SK-N-SH treated with all-trans-retinoic acid at 6 μM for 48 hours (cell line): ENCODE data around the gene CLDN15.

Experiments used
- ESRRG ChIP-seq: fragments of 250-450 bp; sonication (Bioruptor Pico); IDR thresholded peaks from 2 replicates; pipeline ENCODE4 v1.6.1; 2021; ENCODE audit warnings: mild to moderate bottlenecking
- GLIS3 ChIP-seq: fragments of 250-450 bp; sonication (Bioruptor Pico); IDR thresholded peaks from 2 replicates; pipeline ENCODE4 v1.5.0; 2020; ENCODE audit warnings: mild to moderate bottlenecking, moderate library complexity
- PATZ1 ChIP-seq: fragments of 250-450 bp; sonication (Bioruptor Pico); IDR thresholded peaks from 2 replicates; pipeline ENCODE4 v1.8.0; 2020; ENCODE audit warnings: mild to moderate bottlenecking, moderate library complexity, borderline replicate concordance
- SNAI2 ChIP-seq: fragments of 250-450 bp; sonication (Bioruptor Pico); IDR thresholded peaks from 2 replicates; pipeline ENCODE4 v1.5.0; 2020; ENCODE audit warnings: mild to moderate bottlenecking, moderate library complexity
- TOX ChIP-seq: fragments of 250-450 bp; sonication (Bioruptor Pico); IDR thresholded peaks from 2 replicates; pipeline ENCODE4 v1.8.0; 2021; ENCODE audit warnings: mild to moderate bottlenecking, moderate library complexity, borderline replicate concordance
- TSHZ2 ChIP-seq: fragments of 250-450 bp; sonication (Bioruptor Pico); IDR thresholded peaks from 2 replicates; pipeline ENCODE4 v1.5.0; 2020; ENCODE audit warnings: mild to moderate bottlenecking, moderate library complexity
- ZFP3 ChIP-seq: fragments of 250-450 bp; sonication (Bioruptor Pico); IDR thresholded peaks from 2 replicates; pipeline ENCODE4 v1.5.0; 2020; ENCODE audit warnings: mild to moderate bottlenecking, moderate library complexity
- ZFP30 ChIP-seq: fragments of 450-650 bp; formaldehyde crosslinking; IDR thresholded peaks from 2 replicates; pipeline ENCODE4 v1.5.0; 2022; ENCODE audit warnings: mild to moderate bottlenecking, moderate library complexity
- ZNF70 ChIP-seq: fragments of 450-650 bp; formaldehyde crosslinking; IDR thresholded peaks from 2 replicates; pipeline ENCODE4 v1.5.0; 2020; ENCODE audit warnings: mild to moderate bottlenecking, moderate library complexity
- TF ChIP-seq, protein P1 (sequence below): fragments of 250-450 bp; sonication (Bioruptor Pico); IDR thresholded peaks from 2 replicates; pipeline ENCODE4 v1.5.1; 2020; ENCODE audit warnings: low read depth, mild to moderate bottlenecking, moderate library complexity

GRCh38 chr7:101277155-101277554 lies 39.6 kb upstream of the CLDN15 start:
- TF ChIP-seq ZFP30 = no peak
- TF ChIP-seq TSHZ2 (CRISPR knock-in tag) = no peak
- TF ChIP-seq, protein P1, sequence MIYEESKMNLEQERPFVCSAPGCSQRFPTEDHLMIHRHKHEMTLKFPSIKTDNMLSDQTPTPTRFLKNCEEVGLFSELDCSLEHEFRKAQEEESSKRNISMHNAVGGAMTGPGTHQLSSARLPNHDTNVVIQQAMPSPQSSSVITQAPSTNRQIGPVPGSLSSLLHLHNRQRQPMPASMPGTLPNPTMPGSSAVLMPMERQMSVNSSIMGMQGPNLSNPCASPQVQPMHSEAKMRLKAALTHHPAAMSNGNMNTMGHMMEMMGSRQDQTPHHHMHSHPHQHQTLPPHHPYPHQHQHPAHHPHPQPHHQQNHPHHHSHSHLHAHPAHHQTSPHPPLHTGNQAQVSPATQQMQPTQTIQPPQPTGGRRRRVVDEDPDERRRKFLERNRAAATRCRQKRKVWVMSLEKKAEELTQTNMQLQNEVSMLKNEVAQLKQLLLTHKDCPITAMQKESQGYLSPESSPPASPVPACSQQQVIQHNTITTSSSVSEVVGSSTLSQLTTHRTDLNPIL (CRISPR knock-in tag) = no peak
- TF ChIP-seq GLIS3 (CRISPR knock-in tag) = no peak
- TF ChIP-seq ZNF70 = no peak
- no peak for TF ChIP-seq PATZ1 (CRISPR knock-in tag)
- no peak for TF ChIP-seq SNAI2 (CRISPR knock-in tag)
- no peak for TF ChIP-seq ZFP3
- TF ChIP-seq TOX (CRISPR knock-in tag) = no peak
- TF ChIP-seq ESRRG (CRISPR knock-in tag) = no peak
